ENCODE data around the gene PIP4K2A. TPM values are rescaled to one million over a fixed set of nuclear protein-coding genes. Genes with fewer than 3 reads are reported as not detected.

The PIP4K2A gene
- total and polyA plus RNA-seq, 2 of the 8 experiments (the other 6 are each of a cell fraction or from before 2014, with no cell fraction given), result 19.0 to 60.9 TPM

- no peak overlapping the region for H2BK12ac ChIP-seq (ENCODE audit: low read depth, low read length)
- no peaks in the 10 kb centered on the region for H3K9me3 ChIP-seq (ENCODE audit: insufficient read depth in 2 of 2, low read depth in 1 of 2, low read length in 1 of 2)
- no peak overlapping the region for H3K23ac ChIP-seq (ENCODE audit: insufficient read length)
- peaks cover 0 to 80% of the 10 kb centered on the region in 2 experiments; a peak in 3 of 4 replicates for H3K79me2 ChIP-seq (ENCODE audit: control insufficient read depth in 1 of 2, insufficient read depth in 2 of 2, low read length in 2 of 2)
- H2BK5ac ChIP-seq (ENCODE audit: low read depth, low read length), result 0 out of 2 replicates have a peak overlapping the region, but pooled peaks have one; percentile 22
- no peak for FAIRE-seq
- H3K23me2 ChIP-seq (ENCODE audit: low read depth, low read length), result no peaks in the 10 kb centered on the region
- no peak overlapping the region for H4K91ac ChIP-seq (replicated peaks; ENCODE audit: insufficient read length, low read length)
- H3K36me3 ChIP-seq (ENCODE audit: control insufficient read depth in 2 of 4, insufficient read depth in 4 of 4, low read length in 3 of 4), result no peaks in the 10 kb centered on the region
- H3K14ac ChIP-seq (ENCODE audit: insufficient read length), result no peak overlapping the region
- no peak overlapping the region for H3K18ac ChIP-seq (ENCODE audit: extremely low read depth, low read length)
- H3K27ac ChIP-seq (ENCODE audit: low read depth, low read length), result no peak overlapping the region
- DNase-seq (ENCODE audit: low read depth in 1 of 2, low spot score in 2 of 2), result no peak
- ChIA-PET CTCF (ENCODE audit: partially characterized antibody) (interaction anchor here (0.7 to 1.6 kb wide), 5 partner anchors 8 to 242 kb away, joined by 3 read pairs; no protein-coding TSS in a partner anchor), POLR2A (ENCODE audit: partially characterized antibody) (interaction anchor here (0.7 kb wide), 1 partner anchor 1029 kb away, joined by 4 read pairs; no protein-coding TSS in a partner anchor)
- no peak overlapping the region; a peak in 1 of 8 replicates for H3K4me3 ChIP-seq (ENCODE audit: extremely low read depth in 1 of 4, insufficient read depth in 2 of 4, low read depth in 3 of 4, low read length in 4 of 4)
- 84% methylated on average over 2 of the region's 2 CpGs; no CpG with 5 or more reads in 1 of the 2 experiments for WGBS, 2 experiments (ENCODE audit: extremely low coverage in 1 of 2, insufficient coverage in 1 of 2, insufficient read length in 1 of 2, insufficient replicate concordance in 2 of 2, low coverage in 1 of 2, low lambda C conversion rate in 2 of 2, missing lambda C conversion rate in 1 of 2)
- no peak overlapping the region for H2AK5ac ChIP-seq (ENCODE audit: low read depth, low read length)
- H3K4ac ChIP-seq (replicated peaks; ENCODE audit: insufficient read length, low read depth, low read length), result no peak overlapping the region
- no peaks in the 10 kb centered on the region for H3K27me3 ChIP-seq (replicated peaks in 1 of 4; ENCODE audit: control insufficient read depth in 3 of 4, extremely low read depth in 1 of 4, insufficient read depth in 3 of 4, low read length in 3 of 4)
- no peak overlapping the region for H2BK20ac ChIP-seq (ENCODE audit: low read length)
- H4K8ac ChIP-seq (ENCODE audit: extremely low read depth, insufficient read depth, low read length), result no peak overlapping the region
- no peak overlapping the region for H4K5ac ChIP-seq (ENCODE audit: insufficient read length, low read depth, low read length)
- H2AFZ ChIP-seq (ENCODE audit: low read length), result no peak overlapping the region
- H2BK15ac ChIP-seq (ENCODE audit: low read length), result no peak overlapping the region
- H3K9ac ChIP-seq (replicated peaks in 1 of 4; ENCODE audit: extremely low read depth in 1 of 4, low read depth in 3 of 4, low read length in 3 of 4), result no peak overlapping the region
- H4K20me1 ChIP-seq (replicated peaks in 1 of 2; ENCODE audit: control insufficient read depth in 1 of 2, insufficient read depth in 2 of 2, low read length in 2 of 2), result peaks cover 0 to 5% of the 10 kb centered on the region in 2 experiments
- H3K56ac ChIP-seq (replicated peaks; ENCODE audit: insufficient read length, low read depth, low read length), result no peak overlapping the region
- H3K4me1 ChIP-seq (replicated peaks in 1 of 4; ENCODE audit: control insufficient read depth in 3 of 4, insufficient read depth in 4 of 4, low read length in 3 of 4), result peaks cover 4 to 22% (median 19%) of the 10 kb centered on the region in 4 experiments
- no peak overlapping the region for H3K4me2 ChIP-seq (ENCODE audit: insufficient read depth in 1 of 2, low read depth in 2 of 2, low read length in 2 of 2)
- TF ChIP-seq NANOG (IDR thresholded peaks at IDR 0.05; ENCODE audit: insufficient read depth, low read depth, low read length, poor library complexity, severe bottlenecking) (no peak), ASH2L (IDR thresholded peaks at IDR 0.05; ENCODE audit: low read length) (no peak), KDM4A (IDR thresholded peaks at IDR 0.05; ENCODE audit: low read depth, low read length, severe bottlenecking) (no peak), TAF1 (IDR thresholded peaks at IDR 0.05; ENCODE audit: low read depth, low read length) (no peak), BCL11A (IDR thresholded peaks at IDR 0.05; ENCODE audit: low read depth in 2 of 2, low read length in 2 of 2) (no peak), TEAD4 (IDR thresholded peaks at IDR 0.05; ENCODE audit: low read depth, low read length) (no peak), ATF3 (IDR thresholded peaks at IDR 0.05; ENCODE audit: insufficient read depth, low read depth, low read length) (no peak)
- peaks cover 3% of the 10 kb centered on the region; the same call in 1 of the 2 replicates for H3K79me1 ChIP-seq (ENCODE audit: low read depth, low read length)
- H2BK120ac ChIP-seq (replicated peaks; ENCODE audit: low read depth, low read length), result no peak overlapping the region
Observed at GRCh38 chr10:22615101-22615500, 99.3 kb downstream of the PIP4K2A start.

Measured in H1 (cell line).